Activated CD4-positive, alpha-beta T cell treated with anti-CD3 and anti-CD28 coated beads for 1 hour (primary cell): ENCODE data around the gene SYCE3.
"Not testable (repeated sequence)": the region's sequence is repeated elsewhere in the genome, so short reads cannot be mapped to it uniquely, and the experiment has no call there.

Source experiments
- DNase-seq: peaks from one replicate; pipeline ENCODE4 v3.0.0-alpha.2; 2020

Gene SYCE3

GRCh38 chr22:50529416-50529896 is 33.3 kb downstream of the SYCE3 start:
- DNase-seq = no peak

GRCh38 chr22:50528682-50529415 is 33.9 kb downstream of the SYCE3 start:
- no peak for DNase-seq

- DNase-seq = no peak
Measured at GRCh38 chr22:50527921-50528681, 34.6 kb downstream of the SYCE3 start.

GRCh38 chr22:50526834-50527801 is 35.6 kb downstream of the SYCE3 start:
- no peak for DNase-seq

GRCh38 chr22:50526108-50526833 is 36.4 kb downstream of the SYCE3 start:
- DNase-seq = peak; percentile 75

- no peak for DNase-seq
Measured at GRCh38 chr22:50525858-50526107, 36.9 kb downstream of the SYCE3 start.

- peak; percentile 98 for DNase-seq
Measured at GRCh38 chr22:50525104-50525857, 37.4 kb downstream of the SYCE3 start, which contains the start of gene SCO2. SCO2 (minus strand) TSS chr22:50525598; CDS start chr22:50524411, 1,187 bp downstream.

- no peak for DNase-seq
Measured at GRCh38 chr22:50524676-50525103, 38.0 kb downstream of the SYCE3 start.

- DNase-seq = no peak
Measured at GRCh38 chr22:50523806-50524675, 38.7 kb downstream of the SYCE3 start.

- no peak for DNase-seq
Measured at GRCh38 chr22:50523458-50523805, 39.3 kb downstream of the SYCE3 start.

- DNase-seq = no peak
Measured at GRCh38 chr22:50522806-50523438, 39.8 kb downstream of the SYCE3 start.

GRCh38 chr22:50522208-50522805 is 40.4 kb downstream of the SYCE3 start:
- DNase-seq = no peak

- no peak for DNase-seq
Measured at GRCh38 chr22:50521710-50522109, 41.0 kb downstream of the SYCE3 start.

GRCh38 chr22:50520826-50521453 is 41.8 kb downstream of the SYCE3 start:
- no peak for DNase-seq

- DNase-seq = not testable (repeated sequence)
Measured at GRCh38 chr22:50520184-50520583, 42.5 kb downstream of the SYCE3 start.

GRCh38 chr22:50519151-50519550 is 43.6 kb downstream of the SYCE3 start:
- no peak for DNase-seq

GRCh38 chr22:50518606-50519005 is 44.1 kb downstream of the SYCE3 start:
- DNase-seq = no peak

GRCh38 chr22:50517495-50518260 is 45.0 kb downstream of the SYCE3 start:
- DNase-seq = no peak
